Ovary (tissue), 3 donors: ENCODE measurements around the gene ELAVL2.

Experiments
- EP300 ChIP-seq: sonication (generic); formaldehyde crosslinking; IDR thresholded peaks from one replicate; pipeline ENCODE4 v1.6.1; 2017; ENCODE audit warnings: antibody characterized with exemption
- POLR2A ChIP-seq: fragments of 450-650 bp; IDR thresholded peaks from one replicate; pipeline ENCODE4 v1.6.1; 2017; ENCODE audit warnings: antibody characterized with exemption, mild to moderate bottlenecking, moderate library complexity
- TF ChIP-seq, protein P1 (sequence below), 3 donors: fragments of 450-650 bp in 2 of 3; fragments of 200-600 bp in 1 of 3; IDR thresholded peaks; one replicate each; pipeline versions ENCODE4 v1.5.1 to v1.8.0; 2016 to 2022; ENCODE audit warnings: antibody characterized with exemption in 3 of 3, mild to moderate bottlenecking in 1 of 3
- donor health status: DM: no; HTN: no; CAD: no.

GRCh38 chr9:23814243-23814642, 11.8 kb downstream of the ELAVL2 start:
- no peak for TF ChIP-seq EP300
- TF ChIP-seq, protein P1, sequence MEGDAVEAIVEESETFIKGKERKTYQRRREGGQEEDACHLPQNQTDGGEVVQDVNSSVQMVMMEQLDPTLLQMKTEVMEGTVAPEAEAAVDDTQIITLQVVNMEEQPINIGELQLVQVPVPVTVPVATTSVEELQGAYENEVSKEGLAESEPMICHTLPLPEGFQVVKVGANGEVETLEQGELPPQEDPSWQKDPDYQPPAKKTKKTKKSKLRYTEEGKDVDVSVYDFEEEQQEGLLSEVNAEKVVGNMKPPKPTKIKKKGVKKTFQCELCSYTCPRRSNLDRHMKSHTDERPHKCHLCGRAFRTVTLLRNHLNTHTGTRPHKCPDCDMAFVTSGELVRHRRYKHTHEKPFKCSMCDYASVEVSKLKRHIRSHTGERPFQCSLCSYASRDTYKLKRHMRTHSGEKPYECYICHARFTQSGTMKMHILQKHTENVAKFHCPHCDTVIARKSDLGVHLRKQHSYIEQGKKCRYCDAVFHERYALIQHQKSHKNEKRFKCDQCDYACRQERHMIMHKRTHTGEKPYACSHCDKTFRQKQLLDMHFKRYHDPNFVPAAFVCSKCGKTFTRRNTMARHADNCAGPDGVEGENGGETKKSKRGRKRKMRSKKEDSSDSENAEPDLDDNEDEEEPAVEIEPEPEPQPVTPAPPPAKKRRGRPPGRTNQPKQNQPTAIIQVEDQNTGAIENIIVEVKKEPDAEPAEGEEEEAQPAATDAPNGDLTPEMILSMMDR (IDR thresholded peaks at IDR 0.05) = no peak
- no peak for TF ChIP-seq POLR2A
